Stomach (tissue), 9 donors: ENCODE data around the gene R3HDM2. TPM values are rescaled to one million over a fixed set of nuclear protein-coding genes. Genes with fewer than 3 reads are reported as not detected.

Source experiments
- DNase-seq, 2 donors: peaks; one replicate each; pipeline versions ENCODE4 v3.0.0 to v3.0.0-alpha.2; 2013 to 2019
- H3K27ac ChIP-seq, 5 donors: fragments of 200-600 bp in 4 of 5; sonication (generic) in 4 of 5; one replicate each; pipeline ENCODE4 v1.5.1; 2013 to 2019; ENCODE audit warnings: mild to moderate bottlenecking in 1 of 5, moderate library complexity in 1 of 5
- H3K27me3 ChIP-seq, 3 donors: fragments of 200-600 bp; sonication (generic); one replicate each; pipeline ENCODE4 v1.5.1; 2017 to 2019; ENCODE audit warnings: mixed run types in 1 of 3
- H3K36me3 ChIP-seq, 4 donors: fragments of 200-600 bp; sonication (generic); 1 replicate in 3 of 4; 2 replicates in 1 of 4; pipeline ENCODE4 v1.5.1; 2016 to 2019
- H3K4me1 ChIP-seq, 4 donors: fragments of 200-600 bp; sonication (generic); one replicate each; pipeline ENCODE4 v1.5.1; 2016 to 2019
- H3K4me3 ChIP-seq, 4 donors: fragments of 200-600 bp; sonication (generic) in 3 of 4; one replicate each; pipeline ENCODE4 v1.5.1; 2016 to 2019; ENCODE audit warnings: mild to moderate bottlenecking in 1 of 4
- H3K9me3 ChIP-seq, 4 donors: fragments of 200-600 bp; sonication (generic); one replicate each; pipeline ENCODE4 v1.5.1; 2016 to 2019
- EP300 ChIP-seq: sonication (generic); formaldehyde crosslinking; IDR thresholded peaks from one replicate; pipeline ENCODE4 v1.6.1; 2017; ENCODE audit warnings: antibody characterized with exemption
- POLR2A ChIP-seq, 4 donors: fragments of 450-650 bp; IDR thresholded peaks; one replicate each; pipeline ENCODE4 v1.6.1; 2016; ENCODE audit warnings: antibody characterized with exemption in 4 of 4, control low read depth in 2 of 4, mild to moderate bottlenecking in 1 of 4, moderate library complexity in 1 of 4
- POLR2AphosphoS5 ChIP-seq, 3 donors: sonication (generic); formaldehyde crosslinking; IDR thresholded peaks; one replicate each; pipeline ENCODE4 v1.6.1; 2016; ENCODE audit warnings: antibody characterized with exemption in 3 of 3
- WGBS, 5 donors: extraction: QIAGEN DNeasy Blood & Tissue Kit in 3 of 5; methylation state at CpG; one replicate each; pipeline versions ENCODE4 v1.1.5 to v1.1.7; 2013 to 2018; 5-methylcytosine and 5-hydroxymethylcytosine counted together
- intact Hi-C: fragments of 100-400 bp; cut with DNase I; formaldehyde crosslinking; loops from one replicate; pipeline ENCODE4 v1.15.1; 2023; ENCODE audit warnings: low total_unique reads
- polyA plus RNA-seq, 3 donors: library from polyadenylated mRNA; stranded (reverse); fragments of 200-250 nt; gene quantifications; one replicate each; pipeline ENCODE4 v1.2.3, GENCODE V29; 2013
- total RNA-seq, 5 donors: library from RNA; depleted of rRNA; stranded (reverse); fragments of >200 nt; gene quantifications; one replicate each; pipeline versions ENCODE4 v1.1.0 to v1.2.3, GENCODE V29; 2014 to 2016
- TF ChIP-seq, protein P1 (sequence below), 7 experiments: fragments of 450-650 bp in 4 of 7; fragments of 200-600 bp in 3 of 7; sonication (generic) in 3 of 7; IDR thresholded peaks; one replicate each; pipeline ENCODE4 v1.5.1; 2016 to 2019; ENCODE audit warnings: antibody characterized with exemption in 7 of 7, control low read depth in 2 of 7, mild to moderate bottlenecking in 1 of 7
- donor health status: healthy with polysubstance abuse.
- donor health status: Bipolar disorder and iron deficiency.
- donor health status: healthy.

Gene R3HDM2
- total and polyA plus RNA-seq, 8 donors = 12.4 to 64.3 (median 24.5) TPM

- WGBS, 5 donors = 78 to 92% (median 82%) methylated on average over 3 of the region's 3 CpGs
- peaks cover 34 to 44% (median 36%) of the 10 kb centered on the region in 4 donors for H3K36me3 ChIP-seq
- TF ChIP-seq POLR2A (IDR thresholded peaks at IDR 0.05) = no peak
- TF ChIP-seq EP300 = no peak
- TF ChIP-seq, protein P1, sequence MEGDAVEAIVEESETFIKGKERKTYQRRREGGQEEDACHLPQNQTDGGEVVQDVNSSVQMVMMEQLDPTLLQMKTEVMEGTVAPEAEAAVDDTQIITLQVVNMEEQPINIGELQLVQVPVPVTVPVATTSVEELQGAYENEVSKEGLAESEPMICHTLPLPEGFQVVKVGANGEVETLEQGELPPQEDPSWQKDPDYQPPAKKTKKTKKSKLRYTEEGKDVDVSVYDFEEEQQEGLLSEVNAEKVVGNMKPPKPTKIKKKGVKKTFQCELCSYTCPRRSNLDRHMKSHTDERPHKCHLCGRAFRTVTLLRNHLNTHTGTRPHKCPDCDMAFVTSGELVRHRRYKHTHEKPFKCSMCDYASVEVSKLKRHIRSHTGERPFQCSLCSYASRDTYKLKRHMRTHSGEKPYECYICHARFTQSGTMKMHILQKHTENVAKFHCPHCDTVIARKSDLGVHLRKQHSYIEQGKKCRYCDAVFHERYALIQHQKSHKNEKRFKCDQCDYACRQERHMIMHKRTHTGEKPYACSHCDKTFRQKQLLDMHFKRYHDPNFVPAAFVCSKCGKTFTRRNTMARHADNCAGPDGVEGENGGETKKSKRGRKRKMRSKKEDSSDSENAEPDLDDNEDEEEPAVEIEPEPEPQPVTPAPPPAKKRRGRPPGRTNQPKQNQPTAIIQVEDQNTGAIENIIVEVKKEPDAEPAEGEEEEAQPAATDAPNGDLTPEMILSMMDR (IDR thresholded peaks at IDR 0.05) = no peak
- no peak for TF ChIP-seq POLR2AphosphoS5 (IDR thresholded peaks at IDR 0.05)
- peaks cover 28 to 80% (median 67%) of the 10 kb centered on the region in 4 donors for H3K4me1 ChIP-seq
- peak overlapping the region in 2 of 5 donors; percentile 40 to 54 for H3K27ac ChIP-seq
- H3K9me3 ChIP-seq = no peaks in the 10 kb centered on the region
- no peak overlapping the region for H3K4me3 ChIP-seq
- DNase-seq = no peak
- H3K27me3 ChIP-seq = peaks cover 0 to 44% (median 28%) of the 10 kb centered on the region in 3 donors
- intact Hi-C loops = no loop called here
Measured at GRCh38 chr12:57234233-57234570, 196.6 kb downstream of the R3HDM2 start.

GRCh38 chr12:57233357-57234232 is 197.2 kb downstream of the R3HDM2 start:
- no peak for DNase-seq
- 84 to 90% (median 87%) methylated on average over 8 to 15 of the region's 15 CpGs for WGBS, 5 donors
- Histone ChIP-seq H3K4me1 (peaks cover 28 to 79% (median 63%) of the 10 kb centered on the region in 4 donors), H3K36me3 (peaks cover 34 to 44% (median 36%) of the 10 kb centered on the region in 4 donors), H3K9me3 (no peaks in the 10 kb centered on the region), H3K27me3 (peaks cover 0 to 38% (median 22%) of the 10 kb centered on the region in 3 donors), H3K4me3 (no peak overlapping the region), H3K27ac (no peak overlapping the region)
- TF ChIP-seq, protein P1 (IDR thresholded peaks at IDR 0.05) = no peak
- TF ChIP-seq POLR2AphosphoS5 (IDR thresholded peaks at IDR 0.05) = no peak
- no peak for TF ChIP-seq EP300
- TF ChIP-seq POLR2A (IDR thresholded peaks at IDR 0.05) = no peak
- intact Hi-C loops = no loop called here

- no peaks in the 10 kb centered on the region for H3K9me3 ChIP-seq
- DNase-seq = no peak
- H3K27ac ChIP-seq = no peak overlapping the region
- WGBS, 5 donors = 85 to 89% (median 87%) methylated on average over 18 to 19 of the region's 19 CpGs
- peaks cover 0 to 27% (median 9%) of the 10 kb centered on the region in 3 donors for H3K27me3 ChIP-seq
- peaks cover 34 to 44% (median 36%) of the 10 kb centered on the region in 4 donors for H3K36me3 ChIP-seq
- intact Hi-C loops = no loop called here
- no peak for TF ChIP-seq POLR2A (IDR thresholded peaks at IDR 0.05)
- TF ChIP-seq POLR2AphosphoS5 (IDR thresholded peaks at IDR 0.05) = no peak
- TF ChIP-seq, protein P1 (IDR thresholded peaks at IDR 0.05) = no peak
- no peak for TF ChIP-seq EP300
- peaks cover 17 to 66% (median 49%) of the 10 kb centered on the region in 4 donors for H3K4me1 ChIP-seq
- H3K4me3 ChIP-seq = no peak overlapping the region
Measured at GRCh38 chr12:57232156-57232756, 198.6 kb downstream of the R3HDM2 start.

DNA sequence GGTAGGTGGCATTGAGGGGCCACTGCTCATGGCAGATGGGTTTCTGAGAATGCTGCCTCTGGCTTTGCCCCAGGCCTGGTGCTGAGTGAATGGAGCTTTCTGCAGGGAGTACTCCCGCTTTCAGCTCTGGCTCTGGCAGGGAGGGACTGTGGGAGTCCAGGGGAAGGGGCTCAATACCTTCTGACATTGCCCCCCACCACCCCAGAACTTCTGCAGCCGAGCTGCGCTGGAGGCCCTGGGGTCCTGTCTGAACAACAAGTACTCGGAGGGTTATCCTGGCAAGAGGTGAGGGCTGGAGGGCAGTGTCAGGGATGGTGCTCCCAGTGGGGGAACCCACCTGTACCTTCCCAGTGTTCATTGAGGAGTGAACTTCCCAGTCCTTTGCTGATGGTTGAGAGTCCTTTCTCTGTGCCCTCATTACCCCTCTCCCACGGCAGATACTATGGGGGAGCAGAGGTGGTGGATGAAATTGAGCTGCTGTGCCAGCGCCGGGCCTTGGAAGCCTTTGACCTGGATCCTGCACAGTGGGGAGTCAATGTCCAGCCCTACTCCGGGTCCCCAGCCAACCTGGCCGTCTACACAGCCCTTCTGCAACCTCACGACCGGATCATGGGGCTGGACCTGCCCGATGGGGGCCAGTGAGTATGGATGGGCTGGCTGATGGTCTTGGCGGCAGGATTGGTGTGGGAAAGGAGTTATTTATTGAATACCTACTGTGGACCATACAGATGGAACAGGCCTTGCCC is 199.4 kb downstream of the R3HDM2 start:
- Histone ChIP-seq H3K9me3 (no peaks in the 10 kb centered on the region), H3K36me3 (peaks cover 34 to 44% (median 36%) of the 10 kb centered on the region in 4 donors), H3K4me3 (peak overlapping the region in 2 of 4 donors; percentile 69 to 84), H3K27ac (no peak overlapping the region), H3K27me3 (peaks cover 2 to 27% (median 12%) of the 10 kb centered on the region in 3 donors), H3K4me1 (peaks cover 22 to 65% (median 48%) of the 10 kb centered on the region in 4 donors)
- no peak for DNase-seq
- intact Hi-C loops = no loop called here
- 85 to 94% (median 92%) methylated on average over 11 to 13 of the region's 13 CpGs for WGBS, 5 donors
- no peak for TF ChIP-seq POLR2AphosphoS5 (IDR thresholded peaks at IDR 0.05)
- no peak for TF ChIP-seq POLR2A (IDR thresholded peaks at IDR 0.05)
- no peak for TF ChIP-seq EP300
- TF ChIP-seq, protein P1 (IDR thresholded peaks at IDR 0.05) = no peak
